Bronchial epithelial cell (primary cell): ENCODE results near the gene CHORDC1. TPM values are rescaled to one million over a fixed set of nuclear protein-coding genes. Genes with fewer than 3 reads are reported as not detected.
"Not testable (repeated sequence)": the region's sequence is repeated elsewhere in the genome, so short reads cannot be mapped to it uniquely, and the experiment has no call there.

Experiments used
- DNase-seq: peaks from one replicate; pipeline ENCODE4 v3.0.0-alpha.2; 2010; ENCODE audit warnings: low read depth
- FAIRE-seq: peaks from 2 replicates; lab custom pipeline; 2011; peaks lifted over from hg19 to GRCh38; lab: Jason Lieb, UNC
- H3K27me3 ChIP-seq: 2 replicates; pipeline ENCODE4 v1.5.1; 2011; ENCODE audit warnings: low read length; ENCODE audit not compliant: control insufficient read depth, insufficient read depth
- H3K36me3 ChIP-seq: 2 replicates; pipeline ENCODE4 v1.5.1; 2011; ENCODE audit warnings: low read length; ENCODE audit not compliant: control insufficient read depth, insufficient read depth
- H3K4me3 ChIP-seq: 2 replicates; pipeline ENCODE4 v1.5.1; 2011; ENCODE audit warnings: mild to moderate bottlenecking, low read depth, low read length, control low read depth
- CTCF ChIP-seq: IDR thresholded peaks from 2 replicates; pipeline ENCODE4 v1.5.1; 2011; ENCODE audit warnings: mild to moderate bottlenecking, moderate library complexity, low read length, control low read depth, inconsistent platforms; ENCODE audit not compliant: insufficient read depth, severe bottlenecking
- total RNA-seq: library from RNA; depleted of rRNA; stranded (reverse); fragments of >200 nt; gene quantifications from 2 replicates; pipeline ENCODE4 v1.2.1, GENCODE V29; 2014

The CHORDC1 gene
- total RNA-seq, 1 donor from 2014 or later, result 24.2 TPM

GRCh38 chr11:90208857-90209256, 14.0 kb downstream of the CHORDC1 start:
- H3K27me3 ChIP-seq, result no peaks in the 10 kb centered on the region
- FAIRE-seq (no peak), DNase-seq (no peak)
- peaks cover 4% of the 10 kb centered on the region for H3K36me3 ChIP-seq
- TF ChIP-seq CTCF, result no peak
- H3K4me3 ChIP-seq, result no peak overlapping the region

- not testable (repeated sequence) for DNase-seq, H3K4me3 ChIP-seq, FAIRE-seq, H3K36me3 ChIP-seq, H3K27me3 ChIP-seq
These were observed 14.9 kb downstream of the CHORDC1 start for GRCh38 chr11:90207992-90208391.

GRCh38 chr11:90204832-90205646, 17.8 kb downstream of the CHORDC1 start:
- FAIRE-seq, result no peak
- peak; percentile 58 for DNase-seq

GRCh38 chr11:90204407-90204806, 18.4 kb downstream of the CHORDC1 start:
- no peak overlapping the region for H3K4me3 ChIP-seq
- peaks cover 1% of the 10 kb centered on the region for H3K36me3 ChIP-seq
- FAIRE-seq, result no peak
- TF ChIP-seq CTCF, result no peak
- no peak for DNase-seq
- no peaks in the 10 kb centered on the region for H3K27me3 ChIP-seq

More at GRCh38 chr11:90204832-90205646, 17.8 kb downstream of the CHORDC1 start:
- Histone ChIP-seq H3K36me3 (peaks cover 4% of the 10 kb centered on the region), H3K4me3 (no peak overlapping the region), H3K27me3 (no peaks in the 10 kb centered on the region)
- peak; percentile 63 for TF ChIP-seq CTCF

GRCh38 chr11:90202342-90202741, 20.5 kb downstream of the CHORDC1 start:
- DNase-seq, result no peak
- Histone ChIP-seq H3K4me3 (no peak overlapping the region), H3K27me3 (no peaks in the 10 kb centered on the region), H3K36me3 (peaks cover 1% of the 10 kb centered on the region)
- no peak for FAIRE-seq
- TF ChIP-seq CTCF, result no peak

- no peaks in the 10 kb centered on the region for H3K36me3 ChIP-seq
- no peak for TF ChIP-seq CTCF
- no peak overlapping the region for H3K4me3 ChIP-seq
- FAIRE-seq (no peak), DNase-seq (no peak)
- H3K27me3 ChIP-seq, result no peaks in the 10 kb centered on the region
These were observed 25.5 kb downstream of the CHORDC1 start for GRCh38 chr11:90197377-90197776.
